ENCODE data around the gene ARMH1.

ARMH1 gene

GRCh38 chr1:44670751-44671640 lies 3.5 kb upstream of the ARMH1 start:
- DNase-seq = no peak

GRCh38 chr1:44672254-44672955 lies 2.1 kb upstream of the ARMH1 start:
- no peak for DNase-seq

- DNase-seq = no peak
These were observed 1.4 kb upstream of the ARMH1 start for GRCh38 chr1:44672961-44673674.

- no peak for DNase-seq
These were observed 820 bp upstream of the ARMH1 start for GRCh38 chr1:44673675-44674112.

GRCh38 chr1:44675186-44675585 lies 672 bp downstream of the ARMH1 start:
- DNase-seq = no peak

GRCh38 chr1:44676484-44677200 lies 2.1 kb downstream of the ARMH1 start:
- no peak for DNase-seq

- peak; percentile 7 to 36 (median 10) for DNase-seq
These were observed 2.8 kb downstream of the ARMH1 start for GRCh38 chr1:44677201-44677766.

GRCh38 chr1:44678120-44678519 lies 3.6 kb downstream of the ARMH1 start:
- no peak for DNase-seq

GRCh38 chr1:44678626-44679025 lies 4.1 kb downstream of the ARMH1 start:
- no peak for DNase-seq

GRCh38 chr1:44679468-44679867 lies 5.0 kb downstream of the ARMH1 start:
- no peak for DNase-seq

GRCh38 chr1:44681905-44682882 lies 7.7 kb downstream of the ARMH1 start:
- peak in 2 of 3 experiments; percentile 24 to 40 for DNase-seq

GRCh38 chr1:44682883-44683265 lies 8.4 kb downstream of the ARMH1 start:
- DNase-seq = no peak

GRCh38 chr1:44684525-44684924 lies 10.0 kb downstream of the ARMH1 start:
- no peak for DNase-seq

- DNase-seq = no peak
These were observed 10.7 kb downstream of the ARMH1 start for GRCh38 chr1:44685218-44685617.

GRCh38 chr1:44685881-44686280 lies 11.4 kb downstream of the ARMH1 start:
- no peak for DNase-seq

- no peak for DNase-seq
These were observed 14.4 kb downstream of the ARMH1 start for GRCh38 chr1:44688760-44689446.

GRCh38 chr1:44689447-44689765 lies 14.9 kb downstream of the ARMH1 start:
- no peak for DNase-seq

GRCh38 chr1:44693159-44693558 lies 18.6 kb downstream of the ARMH1 start:
- DNase-seq = no peak

GRCh38 chr1:44693900-44694299 lies 19.4 kb downstream of the ARMH1 start:
- no peak for DNase-seq

GRCh38 chr1:44694863-44695478 lies 20.5 kb downstream of the ARMH1 start:
- DNase-seq = no peak

All from NCI-H1417 (cell line).